H1 (cell line): ENCODE measurements around the gene SLC38A8. TPM values are rescaled to one million over a fixed set of nuclear protein-coding genes. Genes with fewer than 3 reads are reported as not detected.

Experiments used
- BACH1 ChIP-seq: IDR thresholded peaks from 2 replicates; pipeline ENCODE4 v1.6.1; 2012; ENCODE audit warnings: low read length, improper control_type of control experiment
- polyA plus RNA-seq, 7 experiments: library from polyadenylated mRNA; depleted of rRNA in 3 of 7; stranded (reverse) in 5 of 7; unstranded in 2 of 7; fragments of >200 nt in 5 of 7; fragments of 200-250 nt in 2 of 7; gene quantifications; 1 replicate in 5 of 7; 2 replicates in 1 of 7; 4 replicates in 1 of 7; pipeline versions ENCODE4 v1.2.1 to v1.2.3, GENCODE V29; 2011 to 2013; ENCODE audit warnings: missing spikeins in 2 of 7, mixed read lengths in 2 of 7
- total RNA-seq: library from RNA; stranded (reverse); fragmentation: NEBNext Ultra II Directional; extraction: Animal tissue kit (Norgen Biotek cat#: 25700); gene quantifications from 2 replicates; pipeline ENCODE4 v1.2.1, GENCODE V29; 2021

SLC38A8 gene
- total and polyA plus RNA-seq, 2 of the 8 experiments (the other 6 are each of a cell fraction or from before 2014, with no cell fraction given), result 0.08 TPM; not detected in 1

DNA sequence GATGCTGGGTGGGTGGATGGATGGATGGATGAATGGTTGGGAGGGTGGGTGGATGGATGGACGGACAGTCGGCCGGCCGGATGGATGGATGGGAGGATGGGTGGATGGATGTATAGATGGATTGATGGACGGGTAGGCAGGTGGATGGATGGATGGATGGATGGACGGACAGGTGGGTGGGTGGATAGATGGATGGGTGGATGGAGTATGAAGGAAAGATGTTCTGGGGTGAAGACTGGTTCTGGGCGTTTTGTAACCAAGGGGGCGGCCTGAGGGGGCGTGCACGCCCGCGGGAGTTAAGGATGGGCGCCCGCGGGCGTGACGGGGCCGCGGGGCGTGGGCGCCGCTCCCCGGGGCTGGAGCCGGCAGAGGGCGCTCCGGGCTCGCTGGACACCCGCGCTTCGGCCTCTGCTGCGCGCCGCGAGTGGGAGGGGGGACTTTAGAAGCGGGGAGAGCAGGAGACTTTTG, 74.7 kb downstream of the SLC38A8 start, which contains the start of gene NECAB2 (continued):
- TF ChIP-seq BACH1, result peak; percentile 85
- TF ChIP-seq, all 59 proteins: peak for 5
